Caco-2 (cell line): ENCODE results near the gene LMTK2. TPM values are rescaled to one million over a fixed set of nuclear protein-coding genes. Genes with fewer than 3 reads are reported as not detected.

Source experiments
- BruUV-seq: library from RNA; stranded (reverse); fragments of 400-500 nt; replicated peaks from 2 replicates; lab custom pipeline; 2021; lab: Mats Ljungman, UMichigan
- CTCF ChIA-PET: fragments of 300-600 bp; sonication (Branson Sonifier 250); formaldehyde crosslinking; loops from one replicate; lab custom pipeline; 2022; ENCODE audit warnings: antibody characterized with exemption; lab: Charles Lee
- POLR2A ChIA-PET: fragments of 300-600 bp; sonication (Branson Sonifier 250); formaldehyde crosslinking; loops from one replicate; lab custom pipeline; 2022; ENCODE audit warnings: antibody characterized with exemption; lab: Charles Lee
- DNase-seq, 2 experiments: peaks; one replicate each; pipeline versions ENCODE4 v3.0.0 to v3.0.0-alpha.2; 2020 to 2022
- H3K27me3 ChIP-seq: replicated peaks from 2 replicates; pipeline ENCODE4 v1.6.0; 2011; ENCODE audit warnings: low read length; ENCODE audit not compliant: control insufficient read depth, insufficient read depth
- H3K36me3 ChIP-seq: 2 replicates; pipeline ENCODE4 v1.5.1; 2011; ENCODE audit warnings: low read length; ENCODE audit not compliant: control insufficient read depth, insufficient read depth
- H3K4me1 ChIP-seq: fragments of 250-450 bp; sonication (Bioruptor Pico); 2 replicates; pipeline ENCODE4 v1.5.1; 2020; ENCODE audit warnings: mild to moderate bottlenecking
- H3K4me3 ChIP-seq: 2 replicates; pipeline ENCODE4 v1.5.1; 2011; ENCODE audit warnings: low read depth, mild to moderate bottlenecking, control low read depth, low read length
- H3K9me3 ChIP-seq: fragments of 250-450 bp; sonication (Bioruptor Pico); 2 replicates; pipeline ENCODE4 v1.5.1; 2020; ENCODE audit warnings: mild to moderate bottlenecking, moderate library complexity
- H3K27ac Mint-ChIP-seq: one replicate; pipeline ENCODE4 v1.8.0; 2022; ENCODE audit warnings: mixed read lengths; ENCODE audit not compliant: unreplicated experiment
- H3K27me3 Mint-ChIP-seq: one replicate; pipeline ENCODE4 v1.8.0; 2022; ENCODE audit warnings: mixed read lengths; ENCODE audit not compliant: insufficient read depth, unreplicated experiment
- H3K36me3 Mint-ChIP-seq: one replicate; pipeline ENCODE4 v1.8.0; 2022; ENCODE audit warnings: mild to moderate bottlenecking, mixed read lengths; ENCODE audit not compliant: insufficient read depth, unreplicated experiment
- H3K4me1 Mint-ChIP-seq: one replicate; pipeline ENCODE4 v1.8.0; 2022; ENCODE audit warnings: low read depth, mixed read lengths; ENCODE audit not compliant: unreplicated experiment
- H3K4me3 Mint-ChIP-seq: one replicate; pipeline ENCODE4 v1.8.0; 2022; ENCODE audit warnings: mild to moderate bottlenecking, moderate library complexity, mixed read lengths; ENCODE audit not compliant: unreplicated experiment
- H3K9me3 Mint-ChIP-seq: one replicate; pipeline ENCODE4 v1.8.0; 2022; ENCODE audit warnings: mixed read lengths; ENCODE audit not compliant: unreplicated experiment
- CTCF ChIP-seq, 2 experiments: fragments of 200-600 bp in 1 of 2; IDR thresholded peaks; 1 replicate in 1 of 2; 2 replicates in 1 of 2; pipeline versions ENCODE4 v1.5.1 to v1.8.0; 2011 to 2022; ENCODE audit warnings: antibody characterized with exemption in 1 of 2, control low read depth in 1 of 2, inconsistent platforms in 1 of 2, low read depth in 1 of 2, low read length in 1 of 2, mild to moderate bottlenecking in 1 of 2, moderate library complexity in 1 of 2; ENCODE audit not compliant: insufficient read depth in 1 of 2, severe bottlenecking in 1 of 2, unreplicated experiment in 1 of 2
- intact Hi-C: fragments of 100-400 bp; cut with micrococcal nuclease; formaldehyde crosslinking; loops from one replicate; pipeline ENCODE4 v1.10.0; 2022; ENCODE audit not compliant: unreplicated experiment
- total RNA-seq: library from RNA; stranded (reverse); gene quantifications from 2 replicates; pipeline ENCODE4 v1.2.3, GENCODE V29; 2022

LMTK2 gene
- total RNA-seq, 1 experiment from 2014 or later = 21.9 TPM

- H3K9me3 ChIP-seq = no peaks in the 10 kb centered on the region
- ChIA-PET POLR2A (no interaction called here), CTCF (no interaction called here)
- no peak for TF ChIP-seq CTCF (IDR thresholded peaks at IDR 0.05; ENCODE audit: insufficient read depth in 1 of 2, low read depth in 1 of 2, low read length in 1 of 2, severe bottlenecking in 1 of 2, unreplicated experiment in 1 of 2)
- H3K27me3 ChIP-seq = no peaks in the 10 kb centered on the region
- Mint-ChIP-seq H3K9me3 (no peaks in the 10 kb centered on the region), H3K4me1 (peaks cover 7% of the 10 kb centered on the region), H3K4me3 (no peak overlapping the region), H3K27ac (no peak overlapping the region), H3K36me3 (peaks cover 41% of the 10 kb centered on the region), H3K27me3 (no peaks in the 10 kb centered on the region)
- intact Hi-C loops = no loop called here
- no peak for DNase-seq
- peaks cover 7% of the 10 kb centered on the region for H3K4me1 ChIP-seq
- BruUV-seq = no TSS peak
- H3K4me3 ChIP-seq = no peak overlapping the region
- H3K36me3 ChIP-seq = peaks cover 2% of the 10 kb centered on the region
These were observed 96.8 kb downstream of the LMTK2 start for GRCh38 chr7:98203261-98203963.

- H3K36me3 Mint-ChIP-seq = peaks cover 41% of the 10 kb centered on the region
- CTCF ChIA-PET = no interaction called here
- POLR2A ChIA-PET = no interaction called here
- H3K9me3 Mint-ChIP-seq = no peaks in the 10 kb centered on the region
- Histone ChIP-seq H3K4me1 (peaks cover 7% of the 10 kb centered on the region), H3K4me3 (no peak overlapping the region), H3K36me3 (peaks cover 2% of the 10 kb centered on the region), H3K27me3 (no peaks in the 10 kb centered on the region), H3K9me3 (no peaks in the 10 kb centered on the region)
- H3K4me1 Mint-ChIP-seq = peaks cover 7% of the 10 kb centered on the region
- no peak overlapping the region for H3K4me3 Mint-ChIP-seq
- no peak for DNase-seq
- BruUV-seq = no TSS peak
- peak overlapping the region; percentile 50 for H3K27ac Mint-ChIP-seq
- no peak for TF ChIP-seq CTCF (IDR thresholded peaks at IDR 0.05; ENCODE audit: insufficient read depth in 1 of 2, low read depth in 1 of 2, low read length in 1 of 2, severe bottlenecking in 1 of 2, unreplicated experiment in 1 of 2)
- no peaks in the 10 kb centered on the region for H3K27me3 Mint-ChIP-seq
- intact Hi-C loops = no loop called here
These were observed 97.4 kb downstream of the LMTK2 start for GRCh38 chr7:98203964-98204605.

GRCh38 chr7:98204670-98205069, 98.0 kb downstream of the LMTK2 start:
- H3K36me3 Mint-ChIP-seq = peaks cover 41% of the 10 kb centered on the region
- intact Hi-C loops = no loop called here
- no peak for TF ChIP-seq CTCF (IDR thresholded peaks at IDR 0.05; ENCODE audit: insufficient read depth in 1 of 2, low read depth in 1 of 2, low read length in 1 of 2, severe bottlenecking in 1 of 2, unreplicated experiment in 1 of 2)
- Histone ChIP-seq H3K4me3 (no peak overlapping the region), H3K9me3 (no peaks in the 10 kb centered on the region), H3K4me1 (peaks cover 7% of the 10 kb centered on the region), H3K27me3 (no peaks in the 10 kb centered on the region), H3K36me3 (peaks cover 2% of the 10 kb centered on the region)
- DNase-seq = peak in 1 of 2 experiments; percentile 24
- ChIA-PET CTCF (no interaction called here), POLR2A (no interaction called here)
- no TSS peak for BruUV-seq
- H3K27ac Mint-ChIP-seq = peak overlapping the region; percentile 50
- H3K9me3 Mint-ChIP-seq = no peaks in the 10 kb centered on the region
- no peaks in the 10 kb centered on the region for H3K27me3 Mint-ChIP-seq
- no peak overlapping the region for H3K4me3 Mint-ChIP-seq
- H3K4me1 Mint-ChIP-seq = peaks cover 7% of the 10 kb centered on the region
